ENCODE data around the gene WDR27. TPM values are rescaled to one million over a fixed set of nuclear protein-coding genes. Genes with fewer than 3 reads are reported as not detected.
A peak's percentile ranks its signal among the peaks of the same experiment; 100 is the strongest.

WDR27 gene
- total and polyA plus RNA-seq, 2 experiments from 2014 or later: 27.7 to 29.7 TPM

- 45% methylated on average over 11 of the region's 11 CpGs for WGBS (ENCODE audit: low lambda C conversion rate, missing lambda C conversion rate)
These were observed 274.0 kb downstream of the WDR27 start for GRCh38 chr6:169427856-169428255.

GRCh38 chr6:169426611-169427010 lies 275.2 kb downstream of the WDR27 start:
- Histone ChIP-seq H3K4me2 (no peak overlapping the region), H3K4me3 (no peak overlapping the region), H4K20me1 (ENCODE audit: insufficient read depth, poor library complexity, severe bottlenecking) (no peaks in the 10 kb centered on the region), H3K9me2 (replicated peaks; ENCODE audit: insufficient read depth) (no peaks in the 10 kb centered on the region), H2AFZ (no peak overlapping the region), H3K4me1 (ENCODE audit: insufficient read depth) (no peaks in the 10 kb centered on the region), H3K27me3 (no peaks in the 10 kb centered on the region), H3K27ac (no peak overlapping the region), H3K9me3 (ENCODE audit: low read depth) (peaks cover 4% of the 10 kb centered on the region), H3K36me3 (replicated peaks; ENCODE audit: insufficient read depth, low read depth) (no peaks in the 10 kb centered on the region), H3K79me2 (no peaks in the 10 kb centered on the region)
- no peak for DNase-seq (ENCODE audit: low spot score)
- WGBS (ENCODE audit: low lambda C conversion rate, missing lambda C conversion rate): 86% methylated on average over 9 of the region's 10 CpGs
- TF ChIP-seq EZH2 (IDR thresholded peaks at IDR 0.05; ENCODE audit: borderline replicate concordance) (no peak), CTCF (IDR thresholded peaks at IDR 0.05; ENCODE audit: poor library complexity) (no peak)

More at GRCh38 chr6:169427856-169428255, 274.0 kb downstream of the WDR27 start:
- no peaks in the 10 kb centered on the region for H3K36me3 ChIP-seq (replicated peaks; ENCODE audit: insufficient read depth, low read depth)
- peaks cover 4% of the 10 kb centered on the region for H3K9me3 ChIP-seq (ENCODE audit: low read depth)
- no peaks in the 10 kb centered on the region for H3K4me1 ChIP-seq (ENCODE audit: insufficient read depth)
- no peak for TF ChIP-seq EZH2 (IDR thresholded peaks at IDR 0.05; ENCODE audit: borderline replicate concordance)
- no peak for TF ChIP-seq EZH2phosphoT487 (IDR thresholded peaks at IDR 0.05; ENCODE audit: low read depth, severe bottlenecking, unreplicated experiment)
- no peak for TF ChIP-seq CTCF (IDR thresholded peaks at IDR 0.05; ENCODE audit: poor library complexity)
- no peaks in the 10 kb centered on the region for H3K27me3 ChIP-seq
- peak overlapping the region; percentile 46 for H3K27ac ChIP-seq
- peak overlapping the region; percentile 4 for H3K4me2 ChIP-seq
- no peaks in the 10 kb centered on the region for H3K79me2 ChIP-seq
- peak; percentile 64 for DNase-seq (ENCODE audit: low spot score)
- no peaks in the 10 kb centered on the region for H3K9me2 ChIP-seq (replicated peaks; ENCODE audit: insufficient read depth)
- no peak overlapping the region for H3K4me3 ChIP-seq
- no peaks in the 10 kb centered on the region for H4K20me1 ChIP-seq (ENCODE audit: insufficient read depth, poor library complexity, severe bottlenecking)
- peak overlapping the region; percentile 37 for H2AFZ ChIP-seq

- no peak overlapping the region for H2AFZ ChIP-seq
- H3K4me2 ChIP-seq: no peak overlapping the region
- TF ChIP-seq EZH2phosphoT487 (IDR thresholded peaks at IDR 0.05; ENCODE audit: low read depth, severe bottlenecking, unreplicated experiment) (no peak), EZH2 (IDR thresholded peaks at IDR 0.05; ENCODE audit: borderline replicate concordance) (no peak), CTCF (IDR thresholded peaks at IDR 0.05; ENCODE audit: poor library complexity) (no peak)
- H3K27me3 ChIP-seq: no peaks in the 10 kb centered on the region
- H4K20me1 ChIP-seq (ENCODE audit: insufficient read depth, poor library complexity, severe bottlenecking): no peaks in the 10 kb centered on the region
- H3K36me3 ChIP-seq (replicated peaks; ENCODE audit: insufficient read depth, low read depth): no peaks in the 10 kb centered on the region
- H3K27ac ChIP-seq: no peak overlapping the region
- H3K79me2 ChIP-seq: no peaks in the 10 kb centered on the region
- no peaks in the 10 kb centered on the region for H3K9me2 ChIP-seq (replicated peaks; ENCODE audit: insufficient read depth)
- 92% methylated on average over 12 of the region's 31 CpGs for WGBS (ENCODE audit: low lambda C conversion rate, missing lambda C conversion rate)
- no peaks in the 10 kb centered on the region for H3K9me3 ChIP-seq (ENCODE audit: low read depth)
- no peaks in the 10 kb centered on the region for H3K4me1 ChIP-seq (ENCODE audit: insufficient read depth)
- DNase-seq (ENCODE audit: low spot score): no peak
- no peak overlapping the region for H3K4me3 ChIP-seq
These were observed 276.0 kb downstream of the WDR27 start for GRCh38 chr6:169425628-169426370.
